BLaER1 treated with 17β-estradiol and CSF1 and Interleukin-3, amounts not matched to agents 10 nM and 100 nM (cell line): ENCODE results near the gene TMEM14A.
A peak's percentile ranks its signal among the peaks of the same experiment; 100 is the strongest.
"Not testable (repeated sequence)": the region's sequence is repeated elsewhere in the genome, so short reads cannot be mapped to it uniquely, and the experiment has no call there.

Source experiments
- H3K27ac ChIP-seq, 11 experiments: shearing (Covaris generic); formaldehyde crosslinking; 2 replicates each; pipeline ENCODE4 v1.8.1; 2022
- H3K27me3 ChIP-seq, 11 experiments: shearing (Covaris generic); formaldehyde crosslinking; 2 replicates each; pipeline ENCODE4 v1.8.1; 2022
- H3K36me3 ChIP-seq, 11 experiments: shearing (Covaris generic); formaldehyde crosslinking; 2 replicates each; pipeline ENCODE4 v1.8.1; 2022
- H3K4me1 ChIP-seq, 10 experiments: shearing (Covaris generic); formaldehyde crosslinking; 2 replicates each; pipeline ENCODE4 v1.8.1; 2022
- H3K4me2 ChIP-seq, 11 experiments: shearing (Covaris generic); formaldehyde crosslinking; 2 replicates each; pipeline ENCODE4 v1.8.1; 2022
- H3K4me3 ChIP-seq, 10 experiments: shearing (Covaris generic); formaldehyde crosslinking; 2 replicates each; pipeline ENCODE4 v1.8.1; 2022
- H3K9ac ChIP-seq, 11 experiments: shearing (Covaris generic); formaldehyde crosslinking; 2 replicates each; pipeline ENCODE4 v1.8.1; 2022
- H3K9me3 ChIP-seq, 11 experiments: shearing (Covaris generic); formaldehyde crosslinking; replicated peaks in 1 of 11; 2 replicates each; pipeline ENCODE4 v1.8.1; 2022
- H4K20me1 ChIP-seq, 11 experiments: shearing (Covaris generic); formaldehyde crosslinking; 2 replicates each; pipeline ENCODE4 v1.8.1; 2022
- Cebpa-rat ChIP-seq, 11 experiments: shearing (Covaris generic); IDR thresholded peaks; 2 replicates each; pipeline ENCODE4 v1.8.1; 2022

The TMEM14A gene

DNA sequence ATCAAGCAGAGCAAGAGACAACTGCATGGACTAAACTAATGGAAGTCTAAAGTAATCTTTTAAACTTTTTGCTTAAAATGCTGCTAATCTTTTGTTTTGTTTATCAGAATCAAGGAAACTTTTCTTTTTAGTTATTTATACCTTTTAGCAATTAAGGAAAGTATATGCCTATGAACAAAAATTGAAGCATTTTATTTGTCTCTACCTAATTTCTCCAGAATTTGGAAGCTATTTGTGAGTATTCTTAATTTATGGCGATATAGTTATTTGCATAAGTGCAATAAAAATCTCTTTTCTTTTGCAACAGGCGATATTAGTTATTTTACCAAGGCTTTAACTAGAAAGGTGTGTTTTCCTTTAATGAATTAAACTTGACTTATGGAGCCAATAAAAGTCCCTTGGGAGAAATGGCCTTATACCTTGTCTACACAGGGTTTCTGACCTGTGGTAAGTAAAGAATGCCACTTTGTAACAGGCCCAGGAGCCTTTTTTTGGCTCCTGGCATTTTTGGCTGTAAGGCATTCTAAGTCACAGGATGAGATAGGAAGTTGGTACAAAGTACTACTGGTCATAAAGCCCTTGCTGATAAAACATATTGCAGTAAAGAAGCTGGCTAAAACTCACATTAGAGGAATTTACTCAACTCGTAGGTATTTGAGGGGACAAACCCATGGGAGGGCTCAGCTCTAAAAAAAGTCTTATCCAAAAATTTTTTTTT is 37.2 kb downstream of the TMEM14A start:
- no peak for TF ChIP-seq Cebpa-rat (IDR thresholded peaks at IDR 0.05)
- H4K20me1 ChIP-seq: no peaks in the 10 kb centered on the region
- H3K4me3 ChIP-seq: no peak overlapping the region
- H3K27me3 ChIP-seq: no peaks in the 10 kb centered on the region; a peak in 1 of 22 replicates
- no peak overlapping the region for H3K9ac ChIP-seq
- H3K4me2 ChIP-seq: no peak overlapping the region
- peaks cover 0 to 12% (median 0%) of the 10 kb centered on the region in 10 experiments; a peak in 6 of 20 replicates for H3K4me1 ChIP-seq
- no peak overlapping the region for H3K27ac ChIP-seq
- H3K36me3 ChIP-seq: 0 out of 22 replicates have a peak, but pooled peaks cover 0 to 3% (median 0%) of the 10 kb centered on the region in 11 experiments
- peaks cover 24 to 45% (median 34%) of the 10 kb centered on the region in 11 experiments for H3K9me3 ChIP-seq

DNA sequence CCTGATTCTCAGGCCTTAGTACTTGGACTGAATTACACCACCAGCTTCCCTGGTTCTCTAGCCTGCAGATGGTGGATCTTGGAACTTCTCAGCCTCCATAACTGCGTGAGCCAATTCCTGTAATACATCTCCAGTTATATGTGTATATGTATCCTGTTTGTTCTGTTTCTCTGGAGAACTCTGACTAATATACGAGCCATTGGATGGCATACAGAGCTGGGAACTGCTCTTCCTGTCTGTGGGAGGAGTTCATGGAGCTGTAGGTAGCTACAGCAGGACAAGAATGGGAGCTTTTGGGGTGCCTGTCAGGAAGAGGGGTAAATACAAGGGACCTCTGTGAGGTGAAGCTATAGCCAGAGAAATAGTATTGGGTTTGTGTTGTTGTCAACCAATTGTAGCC is 41.2 kb downstream of the TMEM14A start:
- H3K4me3 ChIP-seq: no peak overlapping the region
- H3K4me2 ChIP-seq: no peak overlapping the region
- H3K27me3 ChIP-seq: no peaks in the 10 kb centered on the region; a peak in 1 of 22 replicates
- H3K9me3 ChIP-seq: peaks cover 16 to 24% (median 19%) of the 10 kb centered on the region in 11 experiments
- H3K4me1 ChIP-seq: no peaks in the 10 kb centered on the region
- H3K27ac ChIP-seq: no peak overlapping the region
- no peak overlapping the region for H3K9ac ChIP-seq
- H4K20me1 ChIP-seq: no peaks in the 10 kb centered on the region
- H3K36me3 ChIP-seq: 0 out of 22 replicates have a peak, but pooled peaks cover 0 to 3% (median 0%) of the 10 kb centered on the region in 11 experiments
- no peak for TF ChIP-seq Cebpa-rat (IDR thresholded peaks at IDR 0.05)

DNA sequence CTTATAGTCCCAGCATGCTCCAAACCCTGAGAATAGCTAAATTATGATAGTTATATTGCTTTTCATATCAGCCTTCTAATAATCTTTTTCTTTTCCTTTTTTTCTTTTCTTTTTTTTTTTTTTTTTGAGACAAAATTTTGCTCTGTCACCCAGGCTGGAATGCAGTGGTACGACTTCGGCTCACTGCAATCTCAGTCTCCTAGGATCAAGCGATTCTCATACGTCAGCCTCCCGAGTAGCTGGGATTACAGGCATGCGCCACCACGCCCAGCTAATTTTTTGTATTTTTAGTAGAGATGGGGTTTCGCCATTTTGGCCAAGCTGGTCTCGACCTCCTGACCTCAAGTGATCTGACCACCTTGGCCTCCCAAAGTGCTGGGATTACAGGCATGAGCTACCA is 43.8 kb downstream of the TMEM14A start:
- not testable (repeated sequence) for H3K4me2 ChIP-seq, H3K4me3 ChIP-seq, H3K27me3 ChIP-seq, H3K4me1 ChIP-seq, H3K27ac ChIP-seq, H3K9me3 ChIP-seq, H3K9ac ChIP-seq, H4K20me1 ChIP-seq, H3K36me3 ChIP-seq

DNA sequence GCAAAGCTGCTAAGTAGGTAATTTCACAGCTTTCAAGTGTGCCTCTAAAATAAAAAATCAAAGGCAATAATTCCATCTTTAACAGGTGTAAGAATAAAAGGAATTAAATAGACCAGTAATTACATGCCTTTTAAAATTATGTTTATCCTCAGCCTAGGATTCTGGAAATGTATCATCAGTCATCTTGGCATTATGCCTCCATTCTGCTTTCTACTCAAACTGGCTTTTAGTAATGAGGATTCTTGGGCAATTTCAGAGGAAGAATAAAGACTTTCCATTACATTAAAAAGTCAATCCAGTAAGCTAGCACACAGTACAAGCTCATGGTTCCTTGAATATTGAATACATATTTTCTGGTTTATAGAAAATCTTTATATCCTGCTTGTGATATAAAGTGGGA is 47.6 kb downstream of the TMEM14A start:
- H3K4me3 ChIP-seq: no peak overlapping the region
- no peak overlapping the region for H3K4me2 ChIP-seq
- H3K36me3 ChIP-seq: no peaks in the 10 kb centered on the region
- TF ChIP-seq Cebpa-rat (IDR thresholded peaks at IDR 0.05): no peak
- H3K4me1 ChIP-seq: peaks cover 0 to 6% (median 0%) of the 10 kb centered on the region in 10 experiments; a peak in 2 of 20 replicates
- H3K9ac ChIP-seq: no peak overlapping the region
- no peak overlapping the region for H3K27ac ChIP-seq
- H4K20me1 ChIP-seq: no peaks in the 10 kb centered on the region
- H3K27me3 ChIP-seq: no peaks in the 10 kb centered on the region
- peaks cover 0 to 16% (median 0%) of the 10 kb centered on the region in 11 experiments; a peak in 6 of 22 replicates for H3K9me3 ChIP-seq

DNA sequence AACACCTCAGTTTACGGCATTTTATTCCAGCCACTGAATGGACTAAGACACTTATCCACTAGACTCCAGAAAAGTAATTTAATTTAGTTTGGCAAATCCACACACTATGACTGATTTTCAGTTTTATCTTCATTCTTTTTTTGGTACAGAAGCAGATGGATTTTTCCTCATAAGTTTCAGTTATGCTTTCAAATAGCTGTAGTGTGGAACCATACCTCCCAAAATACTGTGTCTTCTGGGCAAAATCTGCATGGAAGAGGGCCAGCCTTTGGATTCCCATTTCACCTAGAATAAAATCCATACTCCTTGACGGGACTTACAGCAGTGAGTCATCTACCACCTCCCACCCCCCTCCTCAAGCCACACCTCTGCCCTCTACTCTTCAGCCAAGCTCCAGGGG is 49.4 kb downstream of the TMEM14A start:
- Histone ChIP-seq H3K4me2 (no peak overlapping the region), H3K4me3 (no peak overlapping the region), H3K9ac (no peak overlapping the region), H3K4me1 (peaks cover 0 to 23% (median 0%) of the 10 kb centered on the region in 10 experiments; a peak in 4 of 20 replicates), H3K36me3 (no peaks in the 10 kb centered on the region), H4K20me1 (no peaks in the 10 kb centered on the region), H3K9me3 (peaks cover 0 to 16% (median 0%) of the 10 kb centered on the region in 11 experiments; a peak in 6 of 22 replicates), H3K27ac (no peak overlapping the region), H3K27me3 (no peaks in the 10 kb centered on the region)
- no peak for TF ChIP-seq Cebpa-rat (IDR thresholded peaks at IDR 0.05)

DNA sequence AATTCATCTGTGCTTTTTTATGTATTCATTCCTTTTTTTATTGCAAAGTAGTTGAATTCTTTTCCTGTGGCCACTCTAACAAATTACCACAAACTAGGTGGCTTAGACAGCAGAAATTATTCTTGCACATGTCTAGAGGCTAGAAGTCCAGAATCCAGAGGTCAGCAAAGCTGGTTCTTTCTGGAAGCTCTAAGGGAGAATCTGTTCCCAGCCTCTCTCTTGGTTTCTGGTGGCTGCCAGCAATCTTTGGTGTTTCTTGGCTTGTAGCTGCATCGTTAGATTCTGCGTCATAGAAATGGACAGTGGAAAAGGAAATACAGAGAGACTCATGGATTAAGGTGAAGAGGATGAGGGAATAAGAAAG is 53.1 kb downstream of the TMEM14A start:
- Histone ChIP-seq H3K4me3 (no peak overlapping the region), H3K9ac (no peak overlapping the region), H3K4me2 (peak overlapping the region in 2 of 11 experiments; percentile 24 to 29; a peak in 3 of 22 replicates), H3K9me3 (peaks cover 0 to 16% (median 0%) of the 10 kb centered on the region in 11 experiments; a peak in 6 of 22 replicates), H3K4me1 (peaks cover 0 to 26% (median 0%) of the 10 kb centered on the region in 10 experiments; a peak in 4 of 20 replicates), H3K27ac (no peak overlapping the region), H4K20me1 (no peaks in the 10 kb centered on the region), H3K36me3 (no peaks in the 10 kb centered on the region), H3K27me3 (no peaks in the 10 kb centered on the region)
- TF ChIP-seq Cebpa-rat (IDR thresholded peaks at IDR 0.05): no peak

DNA sequence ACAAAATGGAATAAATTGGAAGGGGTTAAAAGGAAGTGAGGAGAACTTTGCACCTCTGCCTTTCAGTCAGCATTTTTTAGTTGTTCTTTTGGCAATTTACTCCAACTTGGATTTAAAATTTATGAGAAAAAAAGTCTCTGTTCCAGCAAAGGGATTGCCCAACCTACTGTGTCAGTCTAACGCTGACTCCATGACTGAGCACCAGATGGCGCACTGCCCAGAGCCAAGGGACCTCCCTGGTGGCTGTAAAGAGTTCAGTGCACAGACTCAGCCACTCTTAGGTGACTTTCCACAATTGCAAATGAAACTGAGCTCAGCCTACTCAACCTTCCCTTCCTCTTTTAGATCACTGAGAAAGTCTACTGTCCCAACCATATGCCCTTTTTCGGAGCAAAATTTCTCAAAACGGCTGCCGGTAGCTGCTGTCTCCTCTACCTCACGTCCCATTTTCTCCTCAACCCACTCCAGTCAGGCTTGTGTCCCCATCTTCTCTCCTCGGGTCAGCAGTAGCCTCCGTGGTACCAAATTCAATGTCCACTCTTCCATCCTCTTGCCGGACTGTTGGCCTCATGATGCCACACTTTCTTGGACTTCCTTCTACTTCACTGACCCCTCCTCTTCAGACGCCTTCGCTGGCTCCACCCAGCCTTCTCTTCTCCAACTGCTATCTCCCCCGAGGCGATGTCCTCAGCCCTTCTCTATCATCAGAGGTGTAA is 53.7 kb downstream of the TMEM14A start:
- peak overlapping the region in 2 of 11 experiments; percentile 24 to 29; a peak in 4 of 22 replicates for H3K4me2 ChIP-seq
- H3K9ac ChIP-seq: no peak overlapping the region
- no peaks in the 10 kb centered on the region for H3K36me3 ChIP-seq
- peak in 1 of 11 experiments; percentile 63; a peak in 2 of 22 replicates for TF ChIP-seq Cebpa-rat (IDR thresholded peaks at IDR 0.05)
- no peaks in the 10 kb centered on the region for H3K27me3 ChIP-seq
- H3K4me1 ChIP-seq: peaks cover 0 to 26% (median 0%) of the 10 kb centered on the region in 10 experiments; a peak in 4 of 20 replicates
- H3K4me3 ChIP-seq: no peak overlapping the region
- peaks cover 0 to 15% (median 0%) of the 10 kb centered on the region in 11 experiments; a peak in 6 of 22 replicates for H3K9me3 ChIP-seq
- H4K20me1 ChIP-seq: no peaks in the 10 kb centered on the region
- H3K27ac ChIP-seq: no peak overlapping the region

DNA sequence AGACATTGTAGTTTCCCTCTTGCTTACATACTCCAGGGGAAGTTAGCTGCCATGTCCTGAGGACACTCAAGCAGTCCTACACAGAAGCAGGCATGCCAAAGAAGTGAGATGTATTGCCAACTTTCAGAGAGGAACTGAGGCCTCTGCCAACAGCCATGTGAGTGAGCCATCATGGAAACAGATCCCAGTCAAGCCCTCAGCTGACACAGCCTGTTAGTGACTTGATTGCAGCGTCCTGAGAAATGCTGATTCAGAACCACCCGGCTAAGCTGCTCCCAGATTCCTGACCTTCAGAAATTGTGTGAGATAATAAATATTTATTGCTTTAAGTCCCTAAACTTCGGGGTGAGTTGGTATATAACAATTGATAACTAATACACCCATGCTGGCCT is 54.2 kb downstream of the TMEM14A start:
- Histone ChIP-seq H3K9me3 (peaks cover 0 to 9% (median 0%) of the 10 kb centered on the region in 11 experiments; a peak in 4 of 22 replicates), H3K27ac (no peak overlapping the region), H3K4me1 (peaks cover 0 to 26% (median 0%) of the 10 kb centered on the region in 10 experiments; a peak in 4 of 20 replicates), H3K4me2 (peak overlapping the region in 2 of 11 experiments; percentile 24 to 29; a peak in 3 of 22 replicates), H3K27me3 (no peaks in the 10 kb centered on the region), H4K20me1 (no peaks in the 10 kb centered on the region), H3K36me3 (no peaks in the 10 kb centered on the region), H3K9ac (no peak overlapping the region), H3K4me3 (no peak overlapping the region)
- TF ChIP-seq Cebpa-rat (IDR thresholded peaks at IDR 0.05): no peak

DNA sequence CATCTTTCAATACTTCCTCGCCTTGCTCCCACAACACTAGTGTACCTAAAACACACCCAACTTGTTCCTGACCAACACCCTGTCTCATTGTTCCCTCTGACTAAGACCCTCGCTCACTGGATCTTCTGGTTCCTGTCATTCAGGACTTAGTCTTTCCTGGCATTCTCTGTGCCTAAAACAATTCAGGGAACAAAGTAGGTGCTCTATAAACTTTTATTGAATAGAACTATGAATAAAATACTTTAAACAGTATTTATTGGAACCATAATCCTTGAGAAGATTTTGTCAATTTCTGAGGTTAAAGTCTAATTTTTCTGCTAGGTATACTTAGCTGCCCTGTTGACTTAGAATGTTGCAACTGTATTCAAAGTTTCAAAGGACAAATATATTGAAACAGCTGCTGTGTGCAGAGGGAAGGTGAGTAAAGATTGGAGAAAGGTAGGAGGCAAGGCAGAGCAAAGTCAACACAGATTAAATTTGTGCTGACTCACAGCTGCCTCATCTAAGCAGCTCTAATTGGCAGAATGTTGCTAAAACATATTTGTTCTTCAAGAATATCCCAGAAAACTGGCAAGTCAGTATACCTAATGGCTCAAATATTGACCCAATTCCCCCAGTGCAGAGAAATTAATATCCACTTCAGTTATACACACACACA is 54.8 kb downstream of the TMEM14A start:
- Histone ChIP-seq H3K36me3 (no peaks in the 10 kb centered on the region), H3K4me2 (no peak overlapping the region), H3K27ac (no peak overlapping the region)

More for the DNA sequence above, 54.8 kb downstream of the TMEM14A start:
- Histone ChIP-seq H3K4me3 (no peak overlapping the region), H4K20me1 (no peaks in the 10 kb centered on the region), H3K9me3 (peaks cover 0 to 4% (median 0%) of the 10 kb centered on the region in 11 experiments; a peak in 1 of 22 replicates), H3K4me1 (peaks cover 0 to 26% (median 0%) of the 10 kb centered on the region in 10 experiments; a peak in 4 of 20 replicates), H3K27me3 (no peaks in the 10 kb centered on the region), H3K9ac (no peak overlapping the region)
- no peak for TF ChIP-seq Cebpa-rat (IDR thresholded peaks at IDR 0.05)
